ENCODE results near the gene OR2A42.
A peak's percentile ranks its signal among the peaks of the same experiment; 100 is the strongest.
"Not testable (repeated sequence)": the region's sequence is repeated elsewhere in the genome, so short reads cannot be mapped to it uniquely, and the experiment has no call there.

OR2A42 gene

DNA sequence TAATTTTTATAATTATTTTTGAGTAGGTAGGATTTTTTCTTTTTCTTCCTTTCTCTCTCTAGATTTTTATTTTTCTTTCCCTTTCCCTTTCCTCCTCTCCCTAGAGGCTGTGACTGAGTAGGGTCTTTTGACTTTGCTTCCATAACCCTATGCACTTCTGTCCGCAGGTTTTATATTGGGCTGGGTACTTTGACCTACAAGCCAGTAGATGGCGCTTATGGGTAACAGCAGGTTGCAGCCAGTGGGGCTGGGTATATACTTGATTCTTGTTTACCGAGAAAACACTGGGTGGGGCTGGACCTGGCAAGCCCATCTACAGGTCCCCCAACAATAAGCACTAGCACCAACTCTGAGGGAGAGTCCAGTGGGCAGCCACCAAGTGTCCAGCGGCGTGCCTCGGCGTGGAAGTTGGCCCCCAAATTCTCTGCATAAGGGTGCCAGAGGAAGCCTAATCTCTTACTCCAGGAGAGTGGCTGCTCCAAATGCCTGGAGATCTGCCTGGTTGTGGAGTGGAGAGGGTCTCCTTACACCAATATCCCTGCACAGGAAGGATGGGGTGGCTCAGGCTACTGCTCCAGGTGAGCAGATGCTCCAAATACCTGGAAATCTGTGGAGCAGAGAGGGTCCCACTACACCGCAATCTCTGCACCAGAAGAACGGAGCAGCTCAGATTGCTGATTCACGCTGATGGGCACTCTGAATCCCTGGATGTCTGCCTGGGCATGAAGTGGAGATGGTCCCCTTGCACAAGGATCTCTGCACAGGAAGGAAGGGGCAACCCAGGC, 60.8 kb downstream of the OR2A42 start:
- not testable (repeated sequence) for H4K12ac ChIP-seq (ENCODE audit: low read depth, low read length); H3K27me3 ChIP-seq (ENCODE audit: insufficient read depth, low read length); H2BK120ac ChIP-seq (ENCODE audit: insufficient read depth, low read length, poor library complexity); H2BK5ac ChIP-seq (ENCODE audit: low read depth, low read length, poor library complexity); H3K23ac ChIP-seq (ENCODE audit: low read length); H3K18ac ChIP-seq (ENCODE audit: low read length); H3K14ac ChIP-seq (ENCODE audit: low read length); H3K36me3 ChIP-seq (ENCODE audit: control insufficient read depth in 1 of 2, insufficient read depth in 2 of 2, low read length in 2 of 2); H3K4me2 ChIP-seq (ENCODE audit: low read length); H2AFZ ChIP-seq (ENCODE audit: insufficient read depth, low read length, poor library complexity); H4K91ac ChIP-seq (ENCODE audit: low read depth, low read length); H3K79me2 ChIP-seq (ENCODE audit: control insufficient read depth, insufficient read depth, low read length, poor library complexity); H3K4me1 ChIP-seq (ENCODE audit: control insufficient read depth in 1 of 2, insufficient read depth in 2 of 2, low read length in 2 of 2); H3K4ac ChIP-seq (ENCODE audit: low read depth, low read length); H2AK5ac ChIP-seq (ENCODE audit: low read length); H4K8ac ChIP-seq (ENCODE audit: low read depth, low read length); H3K79me1 ChIP-seq (ENCODE audit: low read length); H3K27ac ChIP-seq (ENCODE audit: low read depth, low read length); H2BK12ac ChIP-seq (ENCODE audit: low read length); H3K4me3 ChIP-seq (ENCODE audit: low read depth, low read length); H3K9ac ChIP-seq (ENCODE audit: low read length); H3K9me3 ChIP-seq (ENCODE audit: insufficient read depth, low read depth, low read length)
- peak in 1 of 2 donors; percentile 55 for DNase-seq
- WGBS (ENCODE audit: extremely low coverage, insufficient coverage, insufficient read length) = no CpG with 5 or more reads among the region's 10 CpGs
